Measurements from ENCODE around the gene H2AZ2. TPM values are rescaled to one million over a fixed set of nuclear protein-coding genes. Genes with fewer than 3 reads are reported as not detected.
"Not testable (repeated sequence)": the region's sequence is repeated elsewhere in the genome, so short reads cannot be mapped to it uniquely, and the experiment has no call there.

Gene H2AZ2
- total RNA-seq, 1 experiment from 2014 or later = 188 TPM

- not testable (repeated sequence) for H3K27me3 ChIP-seq (ENCODE audit: low read length); H3K9ac ChIP-seq (ENCODE audit: low read length); H3K4me3 ChIP-seq (ENCODE audit: low read length); H3K9me3 ChIP-seq (ENCODE audit: low read length); H3K4me1 ChIP-seq (ENCODE audit: low read length); H3K36me3 ChIP-seq (ENCODE audit: insufficient read depth, low read length); H3K9me2 ChIP-seq (replicated peaks; ENCODE audit: insufficient read depth, low read length); H3K4me2 ChIP-seq (ENCODE audit: low read depth, low read length, poor library complexity, severe bottlenecking); DNase-seq; H3K27ac ChIP-seq (ENCODE audit: low read length); H2AFZ ChIP-seq (ENCODE audit: low read length); H3K79me2 ChIP-seq (ENCODE audit: low read length); H4K20me1 ChIP-seq (ENCODE audit: insufficient read depth, low read depth, low read length)
These were observed 14.1 kb upstream of the H2AZ2 start for GRCh38 chr7:44861949-44862348.

- DNase-seq = no peak
These were observed 10.3 kb upstream of the H2AZ2 start for GRCh38 chr7:44858161-44858560.

DNA sequence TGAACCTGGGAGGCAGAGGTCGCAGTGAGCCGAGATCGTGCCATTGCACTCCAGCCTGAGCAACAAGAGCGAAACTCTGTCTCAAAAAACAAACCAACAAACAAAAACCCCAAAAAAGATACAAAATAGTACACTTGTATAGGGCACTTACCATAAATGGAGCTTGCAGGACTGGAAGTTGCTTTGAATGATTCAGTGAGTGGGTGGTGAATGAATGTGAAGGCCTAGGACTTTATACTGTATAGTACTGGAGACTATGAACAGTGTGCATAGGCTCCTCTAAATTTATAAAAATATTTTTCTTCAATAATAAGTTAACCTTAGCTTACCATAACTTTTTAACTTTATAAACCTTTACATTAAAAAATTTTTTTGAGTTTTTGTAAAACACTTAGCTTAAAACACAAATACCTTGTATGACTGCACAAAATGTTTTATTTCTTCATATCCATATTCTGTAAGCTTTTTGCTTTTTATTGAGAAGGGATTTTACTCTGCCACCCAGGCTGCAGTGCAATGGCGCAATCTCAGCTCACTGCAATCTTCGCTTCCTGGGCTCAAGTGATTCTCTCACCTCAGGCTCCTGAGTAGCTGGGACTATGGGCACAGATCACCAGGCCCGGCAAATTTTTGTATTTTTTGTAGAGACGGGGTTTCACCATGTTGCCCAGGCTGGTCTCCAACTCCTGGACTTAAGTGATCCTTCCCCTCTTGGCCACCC is 6.9 kb upstream of the H2AZ2 start:
- no peaks in the 10 kb centered on the region for H3K27me3 ChIP-seq (ENCODE audit: low read length)
- DNase-seq = no peak
- no peak overlapping the region for H3K4me2 ChIP-seq (ENCODE audit: low read depth, low read length, poor library complexity, severe bottlenecking)
- H3K9me3 ChIP-seq (ENCODE audit: low read length) = no peaks in the 10 kb centered on the region
- no peaks in the 10 kb centered on the region for H4K20me1 ChIP-seq (ENCODE audit: insufficient read depth, low read depth, low read length)
- H3K79me2 ChIP-seq (ENCODE audit: low read length) = no peaks in the 10 kb centered on the region
- H2AFZ ChIP-seq (ENCODE audit: low read length) = no peak overlapping the region
- H3K9me2 ChIP-seq (replicated peaks; ENCODE audit: insufficient read depth, low read length) = no peaks in the 10 kb centered on the region
- no peak overlapping the region for H3K4me3 ChIP-seq (ENCODE audit: low read length)
- no peaks in the 10 kb centered on the region for H3K36me3 ChIP-seq (ENCODE audit: insufficient read depth, low read length)
- no peak overlapping the region for H3K9ac ChIP-seq (ENCODE audit: low read length)
- H3K27ac ChIP-seq (ENCODE audit: low read length) = no peak overlapping the region
- H3K4me1 ChIP-seq (ENCODE audit: low read length) = peaks cover 5% of the 10 kb centered on the region

More at GRCh38 chr7:44858161-44858560, 10.3 kb upstream of the H2AZ2 start:
- Histone ChIP-seq H3K79me2 (ENCODE audit: low read length) (no peaks in the 10 kb centered on the region), H3K27me3 (ENCODE audit: low read length) (no peaks in the 10 kb centered on the region), H4K20me1 (ENCODE audit: insufficient read depth, low read depth, low read length) (no peaks in the 10 kb centered on the region), H3K27ac (ENCODE audit: low read length) (no peak overlapping the region), H3K4me3 (ENCODE audit: low read length) (no peak overlapping the region), H3K4me2 (ENCODE audit: low read depth, low read length, poor library complexity, severe bottlenecking) (no peak overlapping the region), H3K9me2 (replicated peaks; ENCODE audit: insufficient read depth, low read length) (no peaks in the 10 kb centered on the region), H3K9ac (ENCODE audit: low read length) (no peak overlapping the region), H3K4me1 (ENCODE audit: low read length) (peaks cover 5% of the 10 kb centered on the region), H2AFZ (ENCODE audit: low read length) (no peak overlapping the region), H3K9me3 (ENCODE audit: low read length) (no peaks in the 10 kb centered on the region), H3K36me3 (ENCODE audit: insufficient read depth, low read length) (no peaks in the 10 kb centered on the region)

DNA sequence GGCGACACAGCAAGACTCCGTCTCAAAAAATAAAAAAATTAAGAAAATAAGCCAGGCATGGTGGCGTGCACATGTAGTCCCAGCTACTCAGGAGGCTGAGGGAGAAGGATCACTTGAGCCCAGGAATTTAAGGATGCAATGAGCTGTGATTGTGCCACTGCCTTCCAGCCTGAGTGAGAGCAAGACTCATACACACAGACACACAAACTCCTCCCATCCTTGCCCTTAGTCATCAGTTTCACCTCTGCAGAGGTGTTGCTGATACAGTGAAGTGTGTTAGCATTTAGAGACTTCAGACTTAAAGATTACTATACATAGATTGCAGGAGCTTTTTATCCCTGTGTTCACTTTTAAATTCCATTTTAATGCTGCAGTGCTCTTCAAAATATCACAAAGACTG is 5.5 kb upstream of the H2AZ2 start:
- Histone ChIP-seq H3K9ac (ENCODE audit: low read length) (no peak overlapping the region), H3K79me2 (ENCODE audit: low read length) (no peaks in the 10 kb centered on the region), H3K4me1 (ENCODE audit: low read length) (peaks cover 15% of the 10 kb centered on the region), H3K9me3 (ENCODE audit: low read length) (no peaks in the 10 kb centered on the region), H3K9me2 (replicated peaks; ENCODE audit: insufficient read depth, low read length) (no peaks in the 10 kb centered on the region), H3K4me2 (ENCODE audit: low read depth, low read length, poor library complexity, severe bottlenecking) (no peak overlapping the region), H2AFZ (ENCODE audit: low read length) (no peak overlapping the region), H4K20me1 (ENCODE audit: insufficient read depth, low read depth, low read length) (no peaks in the 10 kb centered on the region), H3K27me3 (ENCODE audit: low read length) (no peaks in the 10 kb centered on the region), H3K36me3 (ENCODE audit: insufficient read depth, low read length) (no peaks in the 10 kb centered on the region), H3K27ac (ENCODE audit: low read length) (no peak overlapping the region), H3K4me3 (ENCODE audit: low read length) (no peak overlapping the region)
- no peak for DNase-seq

DNA sequence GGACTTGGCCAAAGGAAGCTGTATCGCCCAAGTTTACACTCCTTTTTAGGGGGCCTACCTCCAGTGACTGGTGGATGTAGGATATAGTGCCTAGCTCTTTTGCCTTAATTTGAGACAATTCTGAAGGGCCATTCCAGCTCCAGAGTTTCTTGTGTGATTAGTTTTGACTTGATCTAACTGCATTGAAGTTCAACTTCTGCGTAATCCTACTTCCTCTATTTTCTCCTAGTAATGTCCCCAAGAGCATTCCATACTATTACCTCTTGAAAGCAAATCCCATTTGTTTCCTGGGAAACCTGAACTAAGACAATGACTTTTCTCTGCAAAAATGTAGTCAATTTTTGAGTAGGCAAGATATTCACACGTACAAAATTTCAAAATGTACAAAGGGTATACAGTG is 4.7 kb upstream of the H2AZ2 start:
- Histone ChIP-seq H3K9me2 (replicated peaks; ENCODE audit: insufficient read depth, low read length) (no peaks in the 10 kb centered on the region), H3K27ac (ENCODE audit: low read length) (no peak overlapping the region), H3K79me2 (ENCODE audit: low read length) (no peaks in the 10 kb centered on the region), H3K36me3 (ENCODE audit: insufficient read depth, low read length) (no peaks in the 10 kb centered on the region), H3K4me1 (ENCODE audit: low read length) (peaks cover 15% of the 10 kb centered on the region), H3K27me3 (ENCODE audit: low read length) (no peaks in the 10 kb centered on the region), H3K9ac (ENCODE audit: low read length) (no peak overlapping the region), H2AFZ (ENCODE audit: low read length) (no peak overlapping the region), H4K20me1 (ENCODE audit: insufficient read depth, low read depth, low read length) (no peaks in the 10 kb centered on the region), H3K4me2 (ENCODE audit: low read depth, low read length, poor library complexity, severe bottlenecking) (no peak overlapping the region), H3K9me3 (ENCODE audit: low read length) (no peaks in the 10 kb centered on the region), H3K4me3 (ENCODE audit: low read length) (no peak overlapping the region)
- no peak for DNase-seq

DNA sequence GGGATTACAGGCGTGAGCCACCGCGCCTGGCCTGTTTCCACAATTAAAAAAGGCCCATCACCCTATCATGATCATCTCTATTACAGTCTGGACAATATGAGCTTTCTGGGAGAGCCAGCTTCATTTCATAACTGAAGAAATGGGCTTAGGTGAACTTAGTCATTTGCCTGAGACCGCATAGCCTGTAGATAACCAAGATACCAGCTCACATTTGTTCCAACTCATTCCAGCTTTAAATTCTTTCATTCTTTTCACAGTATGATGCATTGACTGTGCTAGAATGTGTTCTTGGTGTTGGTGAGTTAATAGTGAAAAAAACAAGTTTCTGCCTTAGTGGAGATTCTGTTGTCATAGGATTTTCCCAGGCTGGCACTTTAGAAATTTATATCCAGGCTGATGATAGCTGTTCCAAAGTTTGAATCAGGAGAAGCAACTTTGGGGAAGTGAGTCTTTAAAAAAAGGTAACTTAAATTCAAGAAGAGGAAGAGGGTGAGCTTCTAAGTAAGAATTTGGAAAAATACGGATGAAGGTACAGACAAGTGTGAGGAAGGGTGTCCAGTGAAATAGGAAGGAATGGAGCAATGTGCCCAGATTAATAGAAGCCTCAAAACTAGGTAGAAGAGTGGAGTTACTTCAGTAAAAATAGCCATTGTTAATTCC is 2.1 kb upstream of the H2AZ2 start:
- no peaks in the 10 kb centered on the region for H3K36me3 ChIP-seq (ENCODE audit: insufficient read depth, low read length)
- no peaks in the 10 kb centered on the region for H3K9me2 ChIP-seq (replicated peaks; ENCODE audit: insufficient read depth, low read length)
- no peaks in the 10 kb centered on the region for H3K27me3 ChIP-seq (ENCODE audit: low read length)
- no peaks in the 10 kb centered on the region for H3K9me3 ChIP-seq (ENCODE audit: low read length)
- H3K4me1 ChIP-seq (ENCODE audit: low read length) = peaks cover 25% of the 10 kb centered on the region
- H2AFZ ChIP-seq (ENCODE audit: low read length) = no peak overlapping the region
- no peak overlapping the region for H3K27ac ChIP-seq (ENCODE audit: low read length)
- DNase-seq = no peak
- no peak overlapping the region for H3K4me3 ChIP-seq (ENCODE audit: low read length)
- H4K20me1 ChIP-seq (ENCODE audit: insufficient read depth, low read depth, low read length) = peaks cover 11% of the 10 kb centered on the region; the same call in 1 of the 2 replicates
- H3K79me2 ChIP-seq (ENCODE audit: low read length) = peaks cover 25% of the 10 kb centered on the region
- no peak overlapping the region for H3K4me2 ChIP-seq (ENCODE audit: low read depth, low read length, poor library complexity, severe bottlenecking)
- no peak overlapping the region for H3K9ac ChIP-seq (ENCODE audit: low read length)

DNA sequence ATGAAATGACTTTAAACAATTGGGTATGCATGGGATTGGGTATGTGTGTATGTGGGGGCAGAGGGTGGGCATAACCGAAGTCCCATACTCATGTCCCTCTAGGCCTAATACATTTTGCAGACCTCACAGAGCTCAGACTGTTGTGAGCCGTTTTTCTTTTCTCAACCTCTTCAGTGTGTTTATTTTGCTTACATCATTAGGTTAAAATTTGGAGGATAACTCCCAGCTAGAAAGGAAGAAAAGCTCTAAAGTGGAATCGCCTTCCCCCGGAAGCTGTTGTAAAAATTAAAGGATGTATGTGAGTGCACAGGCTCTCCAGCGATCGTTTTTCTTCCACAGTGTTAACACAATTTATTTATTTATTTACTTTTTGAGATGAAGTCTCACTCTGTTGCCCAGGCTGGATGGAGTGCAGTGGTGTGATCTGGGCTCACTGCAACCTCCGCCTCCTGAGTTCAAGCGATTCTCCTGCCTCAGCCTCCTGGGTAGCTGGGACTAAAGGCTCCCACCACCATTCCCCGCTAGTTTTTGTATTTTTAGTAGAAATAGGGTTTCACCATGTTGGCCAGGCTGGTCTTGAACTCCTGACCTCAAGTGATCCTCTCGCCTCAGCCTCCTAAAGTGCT is 1.5 kb upstream of the H2AZ2 start:
- peaks cover 31% of the 10 kb centered on the region for H3K79me2 ChIP-seq (ENCODE audit: low read length)
- peak overlapping the region; percentile 83 for H3K4me3 ChIP-seq (ENCODE audit: low read length)
- peak overlapping the region; percentile 86 for H3K9ac ChIP-seq (ENCODE audit: low read length)
- no peaks in the 10 kb centered on the region for H3K36me3 ChIP-seq (ENCODE audit: insufficient read depth, low read length)
- H3K9me3 ChIP-seq (ENCODE audit: low read length) = no peaks in the 10 kb centered on the region
- H3K4me1 ChIP-seq (ENCODE audit: low read length) = peaks cover 31% of the 10 kb centered on the region
- DNase-seq = no peak
- H4K20me1 ChIP-seq (ENCODE audit: insufficient read depth, low read depth, low read length) = peaks cover 11% of the 10 kb centered on the region; the same call in 1 of the 2 replicates
- no peaks in the 10 kb centered on the region for H3K27me3 ChIP-seq (ENCODE audit: low read length)
- H3K9me2 ChIP-seq (replicated peaks; ENCODE audit: insufficient read depth, low read length) = no peaks in the 10 kb centered on the region
- H2AFZ ChIP-seq (ENCODE audit: low read length) = no peak overlapping the region
- peak overlapping the region; percentile 87 for H3K4me2 ChIP-seq (ENCODE audit: low read depth, low read length, poor library complexity, severe bottlenecking)
- H3K27ac ChIP-seq (ENCODE audit: low read length) = no peak overlapping the region

DNA sequence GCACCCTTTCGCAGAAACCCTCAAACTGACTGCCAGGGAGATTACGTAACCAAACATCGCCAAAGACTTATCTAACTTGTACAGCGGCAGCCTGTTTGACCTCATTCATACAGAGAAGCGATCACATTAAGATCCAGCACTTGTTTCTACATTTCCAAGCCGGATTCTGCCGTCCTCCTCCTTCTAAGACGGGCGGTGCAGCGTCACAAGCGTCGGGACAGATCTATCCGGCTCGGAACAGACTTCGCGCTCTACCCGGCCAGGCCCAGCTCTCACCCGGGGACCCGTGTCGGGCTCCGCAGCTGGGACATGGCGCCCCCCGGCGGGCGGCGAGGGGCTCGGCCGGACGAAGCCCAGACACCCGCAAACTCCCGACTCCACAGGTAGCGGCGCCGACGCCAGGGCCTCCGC is 373 bp downstream of the H2AZ2 start:
- Histone ChIP-seq H3K4me2 (ENCODE audit: low read depth, low read length, poor library complexity, severe bottlenecking) (peak overlapping the region; percentile 76), H3K4me1 (ENCODE audit: low read length) (peaks cover 31% of the 10 kb centered on the region), H3K36me3 (ENCODE audit: insufficient read depth, low read length) (peaks cover 12% of the 10 kb centered on the region), H3K27me3 (ENCODE audit: low read length) (no peaks in the 10 kb centered on the region), H3K79me2 (ENCODE audit: low read length) (peaks cover 49% of the 10 kb centered on the region), H2AFZ (ENCODE audit: low read length) (no peak overlapping the region), H4K20me1 (ENCODE audit: insufficient read depth, low read depth, low read length) (peaks cover 11% of the 10 kb centered on the region; the same call in 1 of the 2 replicates), H3K9ac (ENCODE audit: low read length) (peak overlapping the region; percentile 86), H3K9me2 (replicated peaks; ENCODE audit: insufficient read depth, low read length) (no peaks in the 10 kb centered on the region), H3K27ac (ENCODE audit: low read length) (peak overlapping the region; percentile 86), H3K9me3 (ENCODE audit: low read length) (no peaks in the 10 kb centered on the region), H3K4me3 (ENCODE audit: low read length) (peak overlapping the region; percentile 82)
- peak; percentile 95 for DNase-seq

Data from Karpas-422 (cell line).